OCI-LY7 (cell line): ENCODE data around the gene IRS1. TPM values are rescaled to one million over a fixed set of nuclear protein-coding genes. Genes with fewer than 3 reads are reported as not detected.

Experiments used
- BruUV-seq: library from RNA; stranded (reverse); fragments of 400-500 nt; replicated peaks from 2 replicates; lab custom pipeline; 2021; lab: Mats Ljungman, UMichigan
- CTCF ChIA-PET: fragments of 300-600 bp; sonication (Branson Sonifier 250); formaldehyde crosslinking; loops from one replicate; lab custom pipeline; 2022; ENCODE audit warnings: antibody characterized with exemption; ENCODE audit not compliant: unreplicated experiment; lab: Charles Lee
- POLR2A ChIA-PET: fragments of 300-600 bp; sonication (Branson Sonifier 250); formaldehyde crosslinking; loops from one replicate; lab custom pipeline; 2022; ENCODE audit warnings: antibody characterized with exemption; lab: Charles Lee
- DNase-seq: peaks from one replicate; pipeline ENCODE4 v3.0.0-alpha.2; 2015; ENCODE audit warnings: low spot score
- H2AFZ ChIP-seq: fragments of 200-600 bp; sonication (generic), shearing (Covaris generic); 2 replicates; pipeline ENCODE4 v1.6.1; 2014; ENCODE audit warnings: mild to moderate bottlenecking, antibody characterized with exemption, low read length, moderate library complexity
- H3K27ac ChIP-seq: fragments of 200-600 bp; sonication (generic); 2 replicates; pipeline ENCODE4 v1.5.1; 2014; ENCODE audit warnings: mixed run types, low read depth, mild to moderate bottlenecking, moderate library complexity, low read length, inconsistent platforms; ENCODE audit not compliant: poor library complexity, severe bottlenecking
- H3K36me3 ChIP-seq: fragments of 200-600 bp; sonication (generic); 2 replicates; pipeline ENCODE4 v1.6.1; 2014; ENCODE audit warnings: mild to moderate bottlenecking, antibody characterized with exemption, low read length, moderate library complexity, mixed read lengths; ENCODE audit not compliant: insufficient read depth
- H3K4me1 ChIP-seq: fragments of 200-600 bp; sonication (generic); 2 replicates; pipeline ENCODE4 v1.5.1; 2014; ENCODE audit warnings: mild to moderate bottlenecking, low read length; ENCODE audit not compliant: insufficient read depth, poor library complexity, severe bottlenecking
- H3K4me2 ChIP-seq: fragments of 200-600 bp; sonication (generic); 2 replicates; pipeline ENCODE4 v1.6.1; 2014; ENCODE audit warnings: mild to moderate bottlenecking, low read length
- H3K4me3 ChIP-seq: fragments of 200-600 bp; sonication (generic); 2 replicates; pipeline ENCODE4 v1.5.1; 2014; ENCODE audit warnings: mild to moderate bottlenecking, low read depth, low read length; ENCODE audit not compliant: poor library complexity, severe bottlenecking
- H3K79me2 ChIP-seq: fragments of 200-600 bp; sonication (generic); 2 replicates; pipeline ENCODE4 v1.6.1; 2016; ENCODE audit warnings: low read depth, mild to moderate bottlenecking, low read length, moderate library complexity, mixed read lengths; ENCODE audit not compliant: insufficient read depth
- H3K9me2 ChIP-seq: fragments of 200-600 bp; sonication (generic); 2 replicates; pipeline ENCODE4 v1.6.1; 2016; ENCODE audit warnings: mild to moderate bottlenecking, low read length, mixed read lengths; ENCODE audit not compliant: insufficient read depth
- H3K9me3 ChIP-seq: fragments of 200-600 bp; sonication (generic); 2 replicates; pipeline ENCODE4 v1.6.1; 2014; ENCODE audit warnings: mild to moderate bottlenecking, mixed run types, low read length, mixed read lengths
- H4K20me1 ChIP-seq: fragments of 200-600 bp; sonication (generic); 2 replicates; pipeline ENCODE4 v1.6.1; 2014; ENCODE audit warnings: mild to moderate bottlenecking, antibody characterized with exemption, low read length, moderate library complexity, mixed read lengths; ENCODE audit not compliant: insufficient read depth
- CTCF ChIP-seq: fragments of 200-600 bp; sonication (generic); conservative IDR thresholded peaks from 2 replicates; pipeline ENCODE4 v1.5.1; 2014; ENCODE audit warnings: mild to moderate bottlenecking, antibody characterized with exemption, low read length, moderate library complexity, mixed read lengths
- EZH2phosphoT487 ChIP-seq: fragments of 200-600 bp; sonication (generic); IDR thresholded peaks from 2 replicates; pipeline ENCODE4 v1.6.1; 2018; ENCODE audit warnings: low read depth, borderline replicate concordance, mild to moderate bottlenecking, mixed run types, antibody characterized with exemption, low read length, moderate library complexity, mixed read lengths
- intact Hi-C: fragments of 100-400 bp; cut with micrococcal nuclease; formaldehyde crosslinking; loops from one replicate; pipeline ENCODE4 v1.10.0; 2022; ENCODE audit not compliant: unreplicated experiment
- total RNA-seq, 2 experiments: library from RNA; depleted of rRNA in 1 of 2; stranded (reverse); fragments of >200 nt in 1 of 2; shearing (Covaris generic) in 1 of 2; gene quantifications; 2 replicates each; pipeline ENCODE4 v1.2.3, GENCODE V29; 2014 to 2022

Gene IRS1
- total RNA-seq, 2 experiments from 2014 or later, result 18.1 to 23.5 TPM

- intact Hi-C loops, result no loop called here
- POLR2A ChIA-PET, result no interaction called here
- H3K36me3 ChIP-seq, result no peaks in the 10 kb centered on the region
- no TSS peak for BruUV-seq
- H4K20me1 ChIP-seq, result no peaks in the 10 kb centered on the region
- H3K4me2 ChIP-seq, result no peak overlapping the region
- H3K27ac ChIP-seq, result no peak overlapping the region
- H3K4me1 ChIP-seq, result no peaks in the 10 kb centered on the region
- no peak overlapping the region for H2AFZ ChIP-seq
- H3K9me2 ChIP-seq, result no peaks in the 10 kb centered on the region
- H3K9me3 ChIP-seq, result no peaks in the 10 kb centered on the region
- TF ChIP-seq EZH2phosphoT487, result no peak
- TF ChIP-seq CTCF, result no peak
- no peaks in the 10 kb centered on the region for H3K79me2 ChIP-seq
- CTCF ChIA-PET, result no interaction called here
- no peak for DNase-seq
- H3K4me3 ChIP-seq, result no peak overlapping the region
Measured at GRCh38 chr2:226683944-226684562, 115.6 kb downstream of the IRS1 start.

GRCh38 chr2:226683196-226683595 lies 116.4 kb downstream of the IRS1 start:
- BruUV-seq, result no TSS peak
- ChIA-PET POLR2A (no interaction called here), CTCF (no interaction called here)
- TF ChIP-seq CTCF, result no peak
- TF ChIP-seq EZH2phosphoT487, result no peak
- H3K36me3 ChIP-seq, result no peaks in the 10 kb centered on the region
- H3K9me2 ChIP-seq, result no peaks in the 10 kb centered on the region
- H2AFZ ChIP-seq, result no peak overlapping the region
- H3K4me2 ChIP-seq, result no peak overlapping the region
- no peaks in the 10 kb centered on the region for H4K20me1 ChIP-seq
- no peaks in the 10 kb centered on the region for H3K4me1 ChIP-seq
- no peak overlapping the region for H3K27ac ChIP-seq
- no peaks in the 10 kb centered on the region for H3K9me3 ChIP-seq
- H3K4me3 ChIP-seq, result no peak overlapping the region
- no peaks in the 10 kb centered on the region for H3K79me2 ChIP-seq
- DNase-seq, result no peak
- intact Hi-C loops, result no loop called here

Other genes starting within 250 kb of the IRS1 start
- 30.4 and 40.8 TPM in 2 replicates for gene RHBDD1, start 36.2 kb upstream of the IRS1 start, total RNA-seq (2014; rRNA removed; shearing (Covaris generic))
- gene RHBDD1, start 36.2 kb upstream of the IRS1 start, total RNA-seq (2022), result 80.3 and 87.8 TPM in 2 replicates